ENCODE measurements around the gene APOL3.
"Not testable (repeated sequence)": the region's sequence is repeated elsewhere in the genome, so short reads cannot be mapped to it uniquely, and the experiment has no call there.

APOL3 gene

DNA sequence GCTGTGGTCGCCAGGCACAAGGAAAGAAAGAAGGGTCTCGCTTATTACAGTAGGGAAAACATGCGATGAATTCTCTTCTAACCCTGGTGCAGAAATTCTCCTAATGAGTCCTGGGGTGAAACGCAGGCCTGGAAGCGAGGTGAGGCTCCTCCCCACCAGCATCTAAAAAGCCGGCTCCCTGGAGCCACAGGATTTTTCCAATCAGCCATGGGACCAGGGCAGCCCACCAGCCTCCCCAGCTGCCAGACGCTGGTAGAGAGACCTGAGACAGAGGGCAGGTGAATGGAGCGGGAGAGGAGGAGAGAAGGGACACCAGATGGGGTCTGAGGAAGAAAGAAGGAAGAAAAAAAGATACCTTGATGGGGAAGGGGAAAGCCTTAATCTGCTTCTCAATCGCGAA is 28.6 kb downstream of the APOL3 start:
- no peak for DNase-seq

DNA sequence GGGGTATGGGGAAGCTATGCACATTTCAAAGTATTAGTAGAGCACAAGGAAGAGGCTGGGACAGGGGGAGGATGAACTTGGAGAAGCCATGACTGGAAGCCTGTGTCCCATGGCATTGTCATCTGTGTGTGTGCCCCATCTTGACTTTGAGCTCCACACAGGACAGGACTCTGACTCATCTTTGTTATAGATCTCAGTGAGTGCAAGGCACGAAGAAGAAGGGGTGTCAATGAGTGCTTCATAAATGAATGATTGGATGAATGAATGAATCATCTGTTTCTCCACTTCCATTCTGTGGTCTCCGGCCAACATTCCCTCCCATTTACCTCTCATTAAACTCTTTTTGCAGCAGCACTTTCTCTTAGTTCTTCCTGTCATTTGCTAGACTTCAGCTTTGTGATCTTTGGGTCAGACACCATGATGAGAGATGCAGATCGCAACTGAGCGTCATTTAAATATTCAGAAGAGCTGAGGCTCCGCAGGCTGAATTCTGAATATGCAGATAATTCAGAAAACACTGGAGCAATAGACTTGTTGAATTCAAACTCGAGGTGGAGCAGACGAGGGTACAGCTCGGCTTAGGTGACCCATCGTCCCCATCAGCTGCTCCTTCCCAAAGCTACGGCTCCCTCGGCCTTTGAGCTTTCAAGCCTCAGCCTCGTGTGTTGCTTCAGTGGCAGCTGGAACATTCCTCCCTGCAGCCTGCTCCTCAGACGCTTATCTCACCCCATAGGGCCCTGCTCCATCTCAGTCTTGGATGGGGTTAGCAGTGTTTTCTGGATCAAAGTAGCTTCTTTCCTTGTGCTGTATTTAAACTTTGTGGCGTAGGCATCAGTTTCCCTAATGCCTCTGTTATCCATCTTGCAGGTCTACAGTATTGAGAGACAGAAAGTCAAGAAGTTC is 30.8 kb downstream of the APOL3 start:
- no peak for DNase-seq

DNA sequence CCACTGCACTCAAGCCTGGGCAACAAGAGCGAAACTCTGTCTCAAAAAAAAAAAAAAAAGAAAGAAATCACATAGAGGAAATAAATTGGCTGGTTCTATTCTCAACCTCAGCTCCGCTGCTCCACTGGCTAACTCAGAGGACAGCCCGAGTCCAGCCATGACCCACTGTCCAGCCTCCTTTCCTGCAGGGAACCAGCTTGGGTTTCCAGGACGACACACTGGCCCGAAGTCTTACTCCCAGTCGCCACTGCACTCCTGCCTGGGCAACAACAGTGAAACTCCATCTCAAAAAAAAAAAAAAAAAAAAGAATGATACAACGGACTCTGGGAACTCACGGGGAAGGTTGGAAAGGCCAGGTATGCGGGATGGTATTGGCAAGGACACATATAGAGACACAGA is 31.5 kb downstream of the APOL3 start:
- no peak for DNase-seq

DNA sequence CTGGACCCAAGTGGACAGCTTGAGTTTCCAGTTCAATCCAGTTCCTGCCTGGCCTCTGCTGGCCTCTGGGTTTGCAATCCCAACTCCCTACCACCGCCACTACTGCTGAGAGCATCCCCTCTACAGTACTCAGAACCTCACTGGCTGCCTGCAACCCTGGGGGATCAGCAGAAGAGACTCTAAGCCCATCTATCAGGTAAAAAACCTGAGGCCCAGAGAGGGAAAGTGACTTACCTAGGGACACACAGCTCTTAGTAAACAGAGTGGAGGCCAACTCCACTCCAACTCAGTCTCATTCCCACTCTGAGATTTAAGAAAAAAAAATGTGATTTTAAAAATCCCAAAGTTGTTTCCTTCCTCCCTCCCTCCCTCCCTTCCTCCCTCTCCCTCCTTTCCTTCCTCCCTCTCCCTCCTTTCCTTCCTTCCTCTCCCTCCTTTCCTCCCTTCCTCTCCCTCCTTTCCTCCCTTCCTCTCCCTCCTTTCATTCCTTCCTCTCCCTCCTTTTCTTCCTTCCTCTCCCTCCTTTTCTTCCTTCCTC is 34.5 kb downstream of the APOL3 start:
- DNase-seq = no peak

DNA sequence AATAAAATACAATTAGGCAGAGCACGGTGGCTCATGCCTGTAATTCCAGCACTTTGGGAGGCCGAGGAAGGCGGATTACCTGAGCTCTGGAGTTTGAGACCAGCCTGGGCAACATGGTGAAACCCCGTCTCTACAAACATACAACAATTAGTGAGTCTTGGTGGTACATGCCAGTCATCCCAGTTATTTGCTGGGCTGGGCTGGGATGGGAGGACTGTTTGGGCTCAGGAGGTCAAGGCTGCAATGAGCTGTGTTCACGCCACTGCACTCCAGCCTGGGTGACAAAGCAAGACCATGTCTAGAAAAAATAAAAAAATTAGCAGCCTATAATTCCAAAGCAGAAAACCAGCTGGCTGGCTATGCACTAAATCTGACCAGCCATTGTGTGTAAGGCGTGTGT is 35.1 kb downstream of the APOL3 start:
- DNase-seq = no peak

DNA sequence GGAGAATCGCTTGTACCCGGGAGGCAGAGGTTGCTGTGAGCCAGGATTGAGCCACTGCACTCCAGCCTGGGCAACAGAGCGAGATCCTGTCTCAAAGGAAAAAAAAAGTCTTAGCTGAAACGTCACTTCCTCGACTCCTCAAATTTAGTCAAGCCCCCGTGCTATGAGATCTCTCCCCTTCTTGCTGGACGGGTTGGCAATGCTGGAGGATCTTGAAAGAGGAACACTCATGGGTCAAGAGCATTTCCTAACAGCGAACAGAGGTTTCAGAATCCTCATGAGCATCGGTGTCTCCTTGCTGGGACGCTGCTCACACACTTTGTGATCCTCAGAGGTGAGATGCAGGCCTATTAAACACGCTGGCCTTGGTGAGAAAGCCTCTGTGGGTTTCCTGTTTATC is 35.9 kb downstream of the APOL3 start:
- DNase-seq = no peak

DNA sequence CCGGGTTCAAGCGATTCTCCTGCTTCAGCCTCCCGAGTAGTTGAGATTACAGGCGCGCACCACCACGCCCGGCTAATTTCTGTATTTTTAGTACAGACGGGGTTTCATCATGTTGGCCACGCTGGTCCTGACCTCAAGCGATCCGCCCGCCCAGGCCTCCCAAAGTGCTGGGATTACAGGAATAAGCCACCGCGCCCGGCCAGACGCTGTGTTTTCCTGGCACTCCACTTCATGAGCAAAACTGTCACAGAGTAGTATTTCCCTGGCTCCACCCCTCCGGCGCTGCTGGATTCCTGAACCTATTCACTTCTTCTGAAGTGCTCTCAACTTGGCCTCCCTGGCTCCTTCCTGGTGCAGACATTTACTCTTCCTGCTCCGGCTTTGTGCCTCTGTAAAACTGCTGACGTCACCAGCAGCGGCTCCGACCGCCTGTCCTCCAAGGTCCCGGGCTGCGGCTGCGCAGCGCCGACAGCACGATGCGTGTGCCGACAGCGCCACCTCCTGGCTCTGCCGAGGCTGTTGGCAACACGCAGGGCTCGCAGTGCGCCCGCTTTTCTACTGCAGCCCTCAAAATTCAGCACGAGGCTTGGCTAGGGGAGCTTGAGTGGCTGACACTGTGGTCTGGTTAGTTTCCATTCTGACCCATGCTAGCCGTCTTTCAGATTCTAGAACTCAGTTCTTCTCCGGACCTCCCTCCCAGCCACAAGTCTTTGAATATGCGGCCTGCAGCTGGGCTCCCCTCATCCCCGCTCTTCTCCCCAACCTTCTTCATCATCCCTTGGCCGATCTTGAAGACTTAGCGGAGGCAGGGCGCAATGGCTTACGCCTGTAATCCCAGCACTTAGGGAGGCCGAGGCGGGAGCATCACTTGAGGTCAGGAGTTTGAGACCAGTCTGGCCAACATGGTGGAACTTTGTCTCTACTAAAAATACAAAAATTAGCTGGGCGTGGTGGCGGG is 36.6 kb downstream of the APOL3 start:
- DNase-seq = peak; percentile 94

DNA sequence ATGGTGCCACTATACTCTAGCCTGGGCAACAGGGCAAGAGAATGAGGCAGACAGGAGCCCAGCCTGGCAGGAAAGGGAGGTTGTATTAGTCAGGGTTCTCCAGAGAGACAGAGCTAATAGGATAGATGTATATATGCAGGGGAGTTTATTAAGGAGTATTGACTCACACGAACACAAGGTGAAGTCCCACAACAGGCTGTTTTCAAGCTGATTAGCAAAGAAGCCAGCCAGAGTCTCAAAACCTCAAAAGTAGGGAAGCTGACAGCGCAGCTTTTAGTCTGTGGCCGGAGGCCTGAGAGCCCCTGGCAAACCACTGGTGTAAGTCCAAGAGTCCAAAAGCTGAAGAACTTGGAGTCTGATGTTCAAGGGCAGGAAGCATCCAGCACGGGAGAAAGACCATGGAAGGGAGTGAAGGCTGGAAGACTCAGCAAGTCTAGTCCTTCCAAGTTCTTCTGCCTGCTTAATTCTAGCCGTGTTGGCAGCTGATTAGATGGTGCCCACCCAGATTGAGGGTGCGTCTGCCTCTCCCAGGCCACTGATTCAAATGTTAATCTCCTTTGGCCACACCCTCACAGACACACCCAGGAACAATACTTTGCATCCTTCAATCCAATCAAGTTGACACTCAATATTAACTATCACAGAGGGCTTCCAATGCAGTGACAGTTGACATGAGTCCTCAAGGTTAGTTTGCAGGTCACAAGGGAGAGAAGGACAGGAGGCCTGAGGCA is 39.8 kb downstream of the APOL3 start:
- not testable (repeated sequence) for DNase-seq

DNA sequence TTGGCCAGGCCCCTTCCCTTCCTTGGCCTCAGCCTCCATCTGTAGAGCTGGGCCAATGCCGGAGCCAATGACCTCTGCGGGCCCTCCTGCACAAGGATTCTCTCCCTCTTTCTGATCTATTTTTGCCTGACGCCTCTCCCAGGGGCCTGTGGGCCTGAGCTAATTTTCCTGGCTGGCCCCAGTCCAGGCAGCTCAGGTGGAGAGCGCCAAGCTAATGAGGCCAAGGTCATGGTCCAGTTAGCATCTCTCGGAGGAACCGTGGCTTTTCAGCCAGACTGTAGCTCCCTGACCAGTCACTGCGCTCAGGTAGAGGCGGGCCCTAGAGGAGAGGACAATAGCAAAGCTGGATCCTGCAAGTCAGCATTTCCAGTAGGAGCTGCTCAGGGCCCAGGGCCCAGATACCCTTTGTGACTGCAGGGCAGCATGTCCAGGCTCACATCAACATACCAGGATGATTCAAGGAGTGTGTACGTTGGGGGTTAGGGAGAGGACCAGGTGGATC is 43.5 kb downstream of the APOL3 start:
- no peak for DNase-seq

DNA sequence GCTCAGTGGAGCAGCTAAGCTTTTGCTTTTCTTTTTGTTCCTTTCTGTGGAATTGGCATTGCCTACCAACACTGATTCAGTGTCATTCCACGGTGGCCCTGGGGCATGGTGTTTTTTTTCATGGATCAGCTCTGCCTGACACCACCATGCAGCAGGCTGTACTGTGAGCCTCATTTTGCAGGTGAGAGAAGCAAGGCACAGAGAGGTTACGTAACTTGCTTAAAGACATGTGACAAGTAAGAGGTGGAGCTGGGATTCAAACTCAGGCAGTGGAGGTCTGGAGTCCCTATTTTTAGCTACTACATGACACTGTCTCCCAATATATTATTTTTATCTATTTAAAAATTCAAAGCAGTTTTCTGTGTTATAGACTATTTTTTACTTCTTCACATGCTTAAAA is 44.4 kb downstream of the APOL3 start:
- no peak for DNase-seq

DNA sequence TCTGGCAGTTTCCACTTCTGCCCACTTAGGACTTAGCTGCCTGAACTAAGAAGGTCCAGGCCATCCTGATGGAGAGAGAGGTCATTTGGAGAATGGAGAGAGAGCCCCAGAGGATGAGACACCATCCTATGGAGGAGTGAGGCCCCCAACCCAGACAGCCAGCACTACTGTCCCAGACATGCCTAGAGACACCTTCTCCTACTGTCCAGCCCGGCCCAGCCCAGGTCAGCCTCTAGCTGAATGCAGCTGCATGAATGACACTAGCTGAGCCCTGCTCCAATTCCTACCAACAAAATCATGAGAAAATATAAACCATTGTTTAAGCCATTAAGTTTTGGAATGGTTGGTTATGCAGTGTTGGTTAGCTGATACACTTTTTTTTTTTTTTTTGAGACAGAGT is 47.4 kb downstream of the APOL3 start:
- no peak for DNase-seq

DNA sequence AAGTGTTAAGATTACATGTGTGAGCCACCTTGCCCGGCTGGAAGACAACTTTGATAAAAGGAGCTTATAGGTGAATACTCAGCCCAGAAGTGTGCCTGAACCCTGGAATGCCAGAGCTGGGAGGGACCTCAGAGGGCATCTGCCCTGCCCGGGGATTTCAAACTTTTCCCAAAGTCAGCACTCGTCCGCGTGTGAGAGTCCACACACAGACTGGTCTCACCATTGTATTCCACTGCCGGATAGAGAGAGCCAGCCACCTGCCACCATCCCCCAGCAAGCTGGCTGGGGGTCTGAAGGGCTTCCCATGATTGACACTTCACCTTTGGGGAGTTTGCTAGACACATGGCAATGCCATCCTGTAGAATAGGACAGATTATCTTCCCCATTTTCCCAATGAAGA is 49.2 kb downstream of the APOL3 start:
- DNase-seq = no peak

DNA sequence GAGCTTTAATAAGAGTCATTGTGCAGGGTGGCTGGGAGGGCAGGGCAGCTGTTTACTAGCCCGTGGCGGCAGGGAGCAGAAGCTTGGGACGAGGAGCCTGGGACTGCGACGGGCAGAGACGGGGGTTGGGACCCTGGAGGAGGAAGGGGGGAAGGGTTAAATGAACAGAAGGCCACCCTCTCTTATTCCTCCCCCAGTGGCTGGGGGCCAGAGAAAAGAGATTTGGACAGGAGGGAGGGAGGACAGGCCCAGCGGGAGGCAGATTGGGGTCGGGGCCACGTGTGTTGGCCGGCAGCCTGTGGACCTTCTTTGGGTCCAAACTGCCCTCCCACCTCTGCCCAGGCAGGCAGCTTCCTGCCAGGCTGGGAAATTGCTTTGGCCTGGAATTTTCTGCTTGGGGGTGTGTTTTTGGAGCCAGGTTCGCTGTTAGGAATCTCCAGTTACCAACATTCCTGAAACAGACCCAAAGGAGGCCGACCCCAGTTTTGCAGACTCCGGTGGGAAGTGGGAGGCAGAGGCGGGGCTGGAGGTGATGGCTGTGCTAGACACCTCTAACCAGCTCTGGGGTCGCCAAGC is 50.2 kb downstream of the APOL3 start:
- DNase-seq = no peak

DNA sequence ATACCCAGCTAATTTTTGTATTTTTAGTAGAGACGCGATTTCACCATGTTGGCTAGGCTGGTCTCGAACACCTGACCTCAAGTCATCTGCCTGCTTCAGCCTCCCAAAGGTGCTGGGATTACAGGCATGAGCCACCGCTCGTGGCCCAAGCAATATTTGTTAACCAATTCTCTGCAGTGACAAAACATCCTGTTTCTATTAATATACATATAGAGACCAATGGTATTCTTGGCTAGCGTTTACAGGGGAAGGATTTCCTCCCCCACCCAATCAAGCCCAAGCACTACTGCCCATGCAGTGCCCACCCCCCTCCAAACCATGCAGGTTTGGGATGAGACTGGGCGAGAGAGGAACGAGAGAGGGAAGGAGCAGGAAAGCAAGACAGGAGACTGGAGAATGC is 53.1 kb downstream of the APOL3 start:
- no peak for DNase-seq

DNA sequence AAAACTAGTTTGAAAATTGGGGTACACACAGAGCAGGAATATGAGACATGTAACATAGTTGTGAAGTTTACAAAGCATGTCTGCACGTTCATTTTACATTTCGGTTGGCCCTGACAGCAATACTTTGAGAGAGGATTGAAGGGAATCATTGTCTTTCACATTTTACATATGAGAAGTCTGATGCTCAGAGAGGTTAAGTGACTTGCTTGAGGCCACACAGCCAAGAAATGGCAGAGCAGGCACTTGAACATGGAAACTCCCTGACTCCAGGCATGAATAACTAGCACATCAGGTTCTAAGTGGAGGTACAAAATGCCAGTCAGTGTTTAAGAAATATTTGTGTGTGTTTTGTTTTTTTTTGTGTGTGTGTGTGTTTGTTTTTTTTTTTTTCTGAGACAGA is 53.6 kb downstream of the APOL3 start:
- no peak for DNase-seq

DNA sequence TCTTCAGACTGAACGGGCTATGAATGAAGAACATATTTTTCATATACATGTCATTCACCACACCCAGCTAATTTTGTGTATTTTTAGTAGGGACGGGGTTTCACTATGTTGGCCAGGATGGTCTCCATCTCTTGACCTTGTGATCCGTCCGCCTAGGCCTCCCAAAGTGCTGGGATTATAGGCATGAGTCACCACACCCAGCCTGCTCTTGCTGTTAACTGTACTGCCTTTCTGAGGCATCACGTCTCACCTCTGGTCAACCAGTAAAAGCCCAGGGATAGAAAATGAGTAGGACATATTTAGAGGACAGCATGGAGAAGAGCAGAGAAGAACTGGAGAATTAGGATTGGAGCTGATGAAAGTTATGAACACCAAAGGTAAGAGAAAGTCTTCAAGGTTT is 55.6 kb downstream of the APOL3 start:
- no peak for DNase-seq

DNA sequence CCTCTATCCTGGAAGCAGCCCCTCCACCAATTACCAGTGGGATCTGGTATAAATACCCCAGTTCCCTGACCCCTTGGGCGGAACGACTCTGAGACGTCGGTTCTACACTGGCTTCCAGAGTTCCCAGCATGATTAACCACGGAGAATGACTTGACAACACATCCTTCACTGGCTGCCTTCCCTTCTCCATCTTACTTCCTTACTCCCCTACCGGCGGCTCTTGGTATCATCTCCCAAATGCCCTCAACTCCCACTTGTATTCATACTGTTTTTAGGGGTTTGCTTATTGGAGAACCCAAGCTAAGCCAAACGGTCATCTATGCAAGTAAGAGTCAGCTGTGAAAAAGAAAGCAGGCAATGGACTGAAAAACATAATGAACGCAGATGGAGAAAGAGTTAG is 56.1 kb downstream of the APOL3 start:
- no peak for DNase-seq

DNA sequence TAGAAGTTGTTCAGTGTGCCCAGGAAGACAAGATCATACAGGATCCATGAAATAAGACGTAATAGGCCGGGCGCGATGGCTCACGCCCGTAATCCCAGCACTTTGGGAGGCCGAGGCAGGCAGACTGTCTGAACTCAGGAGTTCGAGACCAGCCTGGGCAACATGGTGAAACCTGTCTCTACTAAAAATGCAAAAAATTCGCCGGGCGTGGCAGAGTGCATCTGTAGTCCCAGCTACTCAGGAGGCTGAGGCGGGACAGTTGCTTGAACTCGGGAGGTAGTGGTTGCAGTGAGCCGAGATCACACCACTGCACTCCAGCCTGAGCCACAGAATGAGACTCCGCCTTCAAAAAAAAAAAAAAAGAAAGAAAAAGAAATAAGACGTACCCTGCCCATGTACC is 56.7 kb downstream of the APOL3 start:
- DNase-seq = no peak

DNA sequence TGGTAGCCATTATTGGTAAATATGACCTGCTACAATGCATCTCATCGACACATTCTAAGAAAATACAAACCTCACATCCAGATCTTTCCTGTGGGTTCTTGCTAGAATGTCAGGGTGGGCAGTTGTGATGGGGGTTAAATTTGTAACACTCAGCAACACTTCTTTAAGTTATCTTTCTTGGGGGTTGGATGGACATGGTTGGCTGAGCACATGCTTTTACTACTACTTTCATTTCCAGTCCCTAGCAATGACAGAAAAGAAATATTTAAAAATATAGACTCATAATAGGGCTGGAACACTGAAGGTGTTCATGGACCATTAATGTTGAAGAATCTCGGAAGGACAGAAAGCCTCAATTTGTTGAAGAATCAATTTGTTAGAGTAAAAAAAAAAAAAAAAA is 57.6 kb downstream of the APOL3 start:
- DNase-seq = no peak

DNA sequence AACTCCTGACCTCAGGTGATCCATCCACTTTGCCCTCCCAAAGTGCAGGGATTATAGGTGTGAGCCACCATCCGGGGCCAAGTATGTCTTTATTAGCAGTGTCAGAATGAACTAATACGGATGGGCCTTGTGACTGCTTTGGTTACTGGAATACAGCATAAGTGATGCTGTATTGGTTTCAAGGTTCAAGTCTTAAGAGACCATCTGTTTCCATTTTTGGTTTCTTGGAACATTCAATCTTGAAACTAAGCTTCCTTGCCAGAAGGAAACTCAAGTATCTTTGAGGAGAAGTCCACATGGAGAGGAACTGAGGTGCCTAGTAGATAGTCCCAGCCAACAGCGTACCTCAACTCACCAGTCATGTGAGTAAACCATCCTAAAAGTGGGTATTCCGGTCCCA is 58.8 kb downstream of the APOL3 start:
- DNase-seq = no peak

DNA sequence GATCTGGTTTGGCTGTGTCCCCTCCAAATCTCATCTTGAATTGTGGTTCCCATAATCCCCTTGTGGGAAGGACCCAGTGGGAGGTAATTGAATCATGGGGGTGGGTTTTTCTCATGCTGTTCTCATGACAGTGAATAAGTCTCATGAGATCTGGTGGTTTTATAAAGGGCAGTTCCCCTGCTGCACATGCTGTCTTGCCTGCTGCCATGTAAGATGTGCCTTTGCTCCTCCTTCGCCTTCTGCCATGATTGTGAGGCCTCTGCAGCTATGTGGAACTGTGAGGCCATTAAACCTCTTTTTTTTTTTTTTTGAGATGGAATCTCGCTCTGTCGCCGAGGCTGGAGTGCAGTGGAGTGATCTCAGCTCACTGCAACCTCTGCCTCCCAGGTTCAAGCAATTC is 59.6 kb downstream of the APOL3 start:
- DNase-seq = not testable (repeated sequence)

DNA sequence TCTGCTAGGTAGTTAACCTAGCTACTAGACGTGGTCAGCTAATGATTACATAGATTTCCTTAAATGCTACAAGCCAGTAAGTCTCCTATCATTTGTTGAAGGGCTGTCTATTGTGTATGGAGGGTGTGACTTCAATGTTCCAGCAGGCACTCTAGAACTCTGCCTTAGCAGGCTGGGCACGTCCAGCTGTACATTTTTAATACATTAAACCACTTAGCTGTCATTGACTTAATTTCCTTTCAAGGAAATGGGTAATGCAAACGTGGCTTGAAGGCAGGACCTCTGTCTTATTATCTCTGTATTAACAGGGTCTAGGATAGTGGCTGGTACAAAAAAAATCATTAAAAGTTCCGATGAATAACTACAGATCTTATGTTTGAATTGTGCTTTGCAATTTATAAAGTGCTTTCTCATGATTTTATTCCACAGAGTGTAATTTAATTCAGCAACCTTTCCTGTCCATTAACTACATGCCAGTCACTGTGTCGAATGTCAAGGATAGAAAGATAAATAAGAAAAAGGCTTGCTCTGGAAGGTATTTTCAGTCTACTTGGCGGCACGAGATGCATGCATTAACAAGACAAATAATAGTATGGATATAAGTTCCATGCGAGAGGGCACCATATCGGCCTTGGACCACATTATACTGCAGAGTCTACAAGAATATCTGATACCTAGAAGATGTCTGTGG is 60.3 kb downstream of the APOL3 start:
- DNase-seq = no peak

Data from activated CD8-positive, alpha-beta memory T cell treated with anti-CD3 and anti-CD28 coated beads, Interleukin-2, amount 50 U/mL, for 4 hours (primary cell).